GM19023 (cell line): Measurements from ENCODE around the gene CBFB.

Experiments
- ATAC-seq: cut with Tn5 transposase; IDR thresholded peaks from one replicate; pipeline ENCODE4 v1.9.1; 2021; ENCODE audit warnings: mild to moderate bottlenecking, moderate library complexity; ENCODE audit not compliant: unreplicated experiment

CBFB gene

GRCh38 chr16:67016681-67017420, 12.1 kb upstream of the CBFB start:
- no peak for ATAC-seq

GRCh38 chr16:67017421-67017750, 11.6 kb upstream of the CBFB start:
- no peak for ATAC-seq

DNA sequence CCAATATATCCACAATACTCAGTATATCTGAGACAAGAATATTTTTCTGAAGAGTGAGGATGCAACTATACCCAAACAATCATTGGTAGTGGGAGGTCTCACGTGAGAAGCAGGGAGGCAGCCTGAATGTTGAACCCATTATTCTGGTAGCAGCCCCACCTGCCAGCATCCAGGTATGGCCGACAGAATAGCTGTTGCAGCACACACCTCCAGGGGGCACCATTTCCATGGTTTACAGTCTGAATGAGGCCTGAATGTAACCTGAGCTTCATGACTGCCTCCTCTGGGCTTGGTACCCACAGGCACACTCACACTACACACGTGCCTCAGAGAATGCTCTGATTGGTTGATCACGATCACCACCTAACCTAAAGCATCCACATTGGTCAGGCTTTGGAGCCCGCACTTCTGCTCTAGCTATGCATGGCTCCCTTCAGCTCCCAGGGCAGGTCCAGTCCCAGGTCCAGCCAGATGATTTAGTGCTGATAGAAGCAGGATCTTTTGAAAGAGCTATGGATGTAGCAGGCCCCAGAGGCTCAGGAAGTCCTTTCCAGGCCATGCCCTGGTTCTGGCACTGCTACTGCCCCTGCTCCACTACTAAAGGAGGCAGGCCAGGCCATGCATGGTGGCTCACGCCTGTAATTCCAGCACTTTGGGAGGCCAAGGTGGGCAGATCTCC, 11.0 kb upstream of the CBFB start:
- peak; percentile 77 for ATAC-seq

- ATAC-seq, result no peak
Observed at GRCh38 chr16:67019171-67019570, 9.8 kb upstream of the CBFB start.

DNA sequence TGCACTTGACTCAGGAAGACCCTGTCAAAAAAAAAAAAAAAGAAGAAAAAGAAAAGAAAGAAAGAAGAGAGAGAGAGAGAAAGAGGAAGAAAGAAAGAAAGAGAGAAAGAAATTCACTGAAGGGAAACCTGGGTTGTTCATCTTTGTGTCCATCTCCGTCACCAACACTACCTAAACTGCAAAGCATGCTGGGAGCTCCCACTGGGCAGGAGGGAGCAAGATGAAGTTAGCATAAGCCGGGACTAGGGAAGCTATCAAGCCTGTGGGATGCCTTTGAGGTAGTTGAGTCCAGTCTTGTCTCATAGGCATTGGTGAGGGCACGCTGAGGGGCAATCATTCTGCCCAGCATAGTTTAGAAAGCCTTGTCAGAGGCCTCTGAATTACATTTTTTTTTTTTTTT, 7.6 kb upstream of the CBFB start:
- ATAC-seq, result no peak

- no peak for ATAC-seq
Observed at GRCh38 chr16:67022531-67023214, 6.3 kb upstream of the CBFB start.

- no peak for ATAC-seq
Observed at GRCh38 chr16:67023689-67024088, 5.3 kb upstream of the CBFB start.

- ATAC-seq, result no peak
Observed at GRCh38 chr16:67024384-67025209, 4.4 kb upstream of the CBFB start.

- no peak for ATAC-seq
Observed at GRCh38 chr16:67025210-67025550, 3.8 kb upstream of the CBFB start.

GRCh38 chr16:67026570-67026969, 2.4 kb upstream of the CBFB start:
- no peak for ATAC-seq

- no peak for ATAC-seq
Observed at GRCh38 chr16:67027046-67027445, 1.9 kb upstream of the CBFB start.

DNA sequence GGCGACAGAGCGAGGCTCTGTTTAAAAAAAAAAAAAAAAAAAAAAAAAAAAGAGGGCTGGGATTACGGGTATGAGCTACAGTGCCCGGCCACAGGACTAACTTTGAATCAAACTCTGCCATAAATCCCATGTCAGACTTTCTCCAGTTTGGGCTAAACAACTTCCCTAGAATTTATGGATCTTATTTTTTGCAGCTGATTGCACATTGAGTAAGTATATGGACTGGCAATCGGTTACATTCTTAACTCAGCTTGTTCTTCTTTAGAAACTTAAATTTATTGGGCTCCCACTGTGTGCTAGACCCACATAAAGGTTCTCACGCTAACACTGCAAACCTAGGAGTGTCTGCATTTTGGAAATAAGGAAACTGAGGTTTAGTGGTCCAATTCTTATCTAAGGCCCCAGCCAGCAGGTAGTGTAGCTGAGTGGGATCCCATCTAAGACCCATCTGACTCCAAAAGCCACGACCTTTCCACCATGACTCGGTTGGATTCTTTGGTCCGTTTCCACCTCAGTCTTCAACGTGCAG, 718 bp upstream of the CBFB start:
- no peak for ATAC-seq

DNA sequence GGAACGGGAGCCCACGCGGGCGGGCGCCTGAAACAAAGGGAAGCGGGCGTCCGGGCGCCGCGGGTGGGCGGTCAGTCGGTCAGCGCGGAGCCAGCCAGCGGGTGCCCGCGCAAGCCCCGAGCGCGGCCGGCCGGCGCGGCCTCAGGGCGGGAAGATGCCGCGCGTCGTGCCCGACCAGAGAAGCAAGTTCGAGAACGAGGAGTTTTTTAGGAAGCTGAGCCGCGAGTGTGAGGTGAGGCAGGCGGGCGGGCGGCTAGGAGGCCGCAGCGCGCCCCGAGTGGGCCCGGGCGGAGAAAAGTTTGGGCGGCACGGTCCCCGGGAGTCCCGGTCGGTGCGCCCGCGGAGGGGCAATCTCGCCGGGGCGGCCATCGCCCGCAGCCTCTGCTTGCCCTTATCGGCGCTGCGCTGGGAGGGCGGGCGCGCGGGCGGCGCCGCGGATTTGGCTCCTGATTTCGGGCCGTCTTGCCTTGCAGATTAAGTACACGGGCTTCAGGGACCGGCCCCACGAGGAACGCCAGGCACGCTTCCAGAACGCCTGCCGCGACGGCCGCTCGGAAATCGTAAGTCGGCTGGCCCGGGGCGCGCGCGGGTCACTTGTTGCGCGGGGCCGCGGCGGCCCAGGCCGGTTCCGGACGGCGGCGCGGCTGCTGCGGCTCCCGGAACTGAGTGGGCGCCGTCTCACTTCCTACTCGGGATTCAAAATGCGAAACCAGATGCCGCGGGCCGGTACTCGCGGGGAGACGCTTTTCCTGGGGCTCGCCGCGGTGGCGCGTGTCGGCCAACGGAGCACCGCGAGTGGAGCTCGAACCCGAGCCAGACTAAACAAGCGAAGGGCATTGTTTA, 526 bp downstream of the CBFB start:
- ATAC-seq, result peak; percentile 38

- ATAC-seq, result no peak
Observed at GRCh38 chr16:67030221-67030962, 1.4 kb downstream of the CBFB start.

- no peak for ATAC-seq
Observed at GRCh38 chr16:67034487-67034886, 5.5 kb downstream of the CBFB start.

GRCh38 chr16:67035364-67035763, 6.4 kb downstream of the CBFB start:
- no peak for ATAC-seq

GRCh38 chr16:67036323-67036741, 7.4 kb downstream of the CBFB start:
- ATAC-seq, result no peak

GRCh38 chr16:67039260-67040020, 10.5 kb downstream of the CBFB start:
- ATAC-seq, result no peak

DNA sequence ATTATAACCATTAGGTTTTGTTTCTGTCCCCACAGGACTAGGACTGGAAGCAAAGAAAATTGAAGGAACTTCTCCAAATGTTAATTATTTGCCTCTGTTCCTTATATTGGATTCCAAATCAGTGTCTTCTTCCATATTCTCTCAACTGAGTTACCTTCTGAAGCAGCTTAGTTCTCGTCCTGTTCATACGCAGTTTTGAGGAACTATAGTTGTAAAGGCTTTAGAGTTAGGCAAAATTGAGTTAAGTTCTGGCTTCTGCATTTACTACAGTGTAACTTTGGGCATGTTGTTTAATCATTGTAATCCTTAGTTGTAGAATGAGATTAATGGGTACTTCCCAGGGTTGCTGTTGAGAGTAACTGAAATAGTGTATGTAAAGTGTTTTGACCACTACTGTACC, 11.2 kb downstream of the CBFB start:
- no peak for ATAC-seq
